ENCODE data around the gene CLIC5.

CLIC5 gene

GRCh38 chr6:45903959-45904358 lies 111.7 kb downstream of the CLIC5 start:
- Histone ChIP-seq H3K4me3 (ENCODE audit: low read depth, low read length) (no peak overlapping the region), H3K4me1 (no peaks in the 10 kb centered on the region), H3K36me3 (ENCODE audit: control insufficient read depth, insufficient read depth, low read length) (no peaks in the 10 kb centered on the region), H3K4me2 (ENCODE audit: low read length) (no peak overlapping the region), H3K27ac (no peak overlapping the region), H3K79me2 (no peaks in the 10 kb centered on the region), H2AFZ (no peak overlapping the region), H3K9ac (no peak overlapping the region), H3K27me3 (ENCODE audit: control insufficient read depth, insufficient read depth, low read length) (no peaks in the 10 kb centered on the region), H3K9me3 (ENCODE audit: control insufficient read depth, low read length) (no peaks in the 10 kb centered on the region)
- no peak for TF ChIP-seq CTCF (IDR thresholded peaks at IDR 0.05)

- Histone ChIP-seq H3K4me3 (ENCODE audit: low read depth, low read length) (no peak overlapping the region), H3K36me3 (ENCODE audit: control insufficient read depth, insufficient read depth, low read length) (no peaks in the 10 kb centered on the region), H3K4me2 (ENCODE audit: low read length) (no peak overlapping the region), H3K79me2 (no peaks in the 10 kb centered on the region), H3K27ac (no peak overlapping the region), H3K4me1 (no peaks in the 10 kb centered on the region), H3K27me3 (ENCODE audit: control insufficient read depth, insufficient read depth, low read length) (no peaks in the 10 kb centered on the region), H2AFZ (no peak overlapping the region), H3K9me3 (ENCODE audit: control insufficient read depth, low read length) (no peaks in the 10 kb centered on the region), H3K9ac (no peak overlapping the region)
- TF ChIP-seq CTCF (IDR thresholded peaks at IDR 0.05) = no peak
These were observed 112.7 kb downstream of the CLIC5 start for GRCh38 chr6:45902984-45903383.

- H3K79me2 ChIP-seq = no peaks in the 10 kb centered on the region
- H3K27me3 ChIP-seq (ENCODE audit: control insufficient read depth, insufficient read depth, low read length) = no peaks in the 10 kb centered on the region
- TF ChIP-seq CTCF (IDR thresholded peaks at IDR 0.05) = no peak
- H3K4me2 ChIP-seq (ENCODE audit: low read length) = no peak overlapping the region
- no peak overlapping the region for H3K9ac ChIP-seq
- H3K4me3 ChIP-seq (ENCODE audit: low read depth, low read length) = no peak overlapping the region
- H2AFZ ChIP-seq = no peak overlapping the region
- no peak overlapping the region for H3K27ac ChIP-seq
- no peaks in the 10 kb centered on the region for H3K4me1 ChIP-seq
- H3K36me3 ChIP-seq (ENCODE audit: control insufficient read depth, insufficient read depth, low read length) = no peaks in the 10 kb centered on the region
- H3K9me3 ChIP-seq (ENCODE audit: control insufficient read depth, low read length) = no peaks in the 10 kb centered on the region
These were observed 113.7 kb downstream of the CLIC5 start for GRCh38 chr6:45901767-45902650.

GRCh38 chr6:45900808-45901752 lies 114.6 kb downstream of the CLIC5 start:
- no peaks in the 10 kb centered on the region for H3K4me1 ChIP-seq
- H2AFZ ChIP-seq = no peak overlapping the region
- H3K4me3 ChIP-seq (ENCODE audit: low read depth, low read length) = no peak overlapping the region
- H3K4me2 ChIP-seq (ENCODE audit: low read length) = no peak overlapping the region
- H3K9ac ChIP-seq = no peak overlapping the region
- TF ChIP-seq CTCF (IDR thresholded peaks at IDR 0.05) = no peak
- no peaks in the 10 kb centered on the region for H3K79me2 ChIP-seq
- no peak overlapping the region for H3K27ac ChIP-seq
- H3K9me3 ChIP-seq (ENCODE audit: control insufficient read depth, low read length) = no peaks in the 10 kb centered on the region
- no peaks in the 10 kb centered on the region for H3K36me3 ChIP-seq (ENCODE audit: control insufficient read depth, insufficient read depth, low read length)
- H3K27me3 ChIP-seq (ENCODE audit: control insufficient read depth, insufficient read depth, low read length) = no peaks in the 10 kb centered on the region

Data from parathyroid adenoma (tissue), 2 donors.